ENCODE measurements around the gene WNT8A.
"Not testable (repeated sequence)": the region's sequence is repeated elsewhere in the genome, so short reads cannot be mapped to it uniquely, and the experiment has no call there.

The WNT8A gene

GRCh38 chr5:138083702-138084101, at the start of gene WNT8A:
WNT8A (plus strand) TSS chr5:138084033; CDS start chr5:138084128, 95 bp downstream.
- DNase-seq (ENCODE audit: low spot score in 2 of 2) (no peak), ATAC-seq (no peak)
- H3K4me1 Mint-ChIP-seq = no peaks in the 10 kb centered on the region
- no peak within 1 kb of the TSS for H3K4me3 Mint-ChIP-seq
- no peak within 1 kb of the TSS for H3K27ac Mint-ChIP-seq
- no peaks in the 10 kb centered on the region for H3K9me3 Mint-ChIP-seq
- no peaks in the 10 kb centered on the region for H3K36me3 Mint-ChIP-seq

- no peak overlapping the region for H3K27ac Mint-ChIP-seq
These were observed 48.0 kb upstream of the WNT8A start for GRCh38 chr5:138035605-138036537.

GRCh38 chr5:138037271-138037670, 46.6 kb upstream of the WNT8A start:
- Mint-ChIP-seq H3K4me1 (peaks cover 18% of the 10 kb centered on the region), H3K27ac (no peak overlapping the region), H3K4me3 (no peak overlapping the region), H3K9me3 (no peaks in the 10 kb centered on the region), H3K36me3 (peaks cover 9% of the 10 kb centered on the region)
- DNase-seq (ENCODE audit: low spot score in 2 of 2) (no peak), ATAC-seq (no peak)

More at GRCh38 chr5:138035605-138036537, 48.0 kb upstream of the WNT8A start:
- Mint-ChIP-seq H3K36me3 (peaks cover 22% of the 10 kb centered on the region), H3K4me1 (peaks cover 32% of the 10 kb centered on the region), H3K4me3 (no peak overlapping the region), H3K9me3 (no peaks in the 10 kb centered on the region)
- ATAC-seq (peak; percentile 79), DNase-seq (ENCODE audit: low spot score in 2 of 2) (peak; percentile 33 to 68)

- Mint-ChIP-seq H3K9me3 (no peaks in the 10 kb centered on the region), H3K4me3 (no peak overlapping the region), H3K27ac (peak overlapping the region; percentile 23), H3K36me3 (peaks cover under 1% of the 10 kb centered on the region), H3K4me1 (peaks cover 15% of the 10 kb centered on the region)
- ATAC-seq (no peak), DNase-seq (ENCODE audit: low spot score in 2 of 2) (no peak)
These were observed 45.8 kb upstream of the WNT8A start for GRCh38 chr5:138037907-138038633.

- Mint-ChIP-seq H3K4me3 (no peak overlapping the region), H3K9me3 (no peaks in the 10 kb centered on the region), H3K4me1 (peaks cover 8% of the 10 kb centered on the region), H3K36me3 (no peaks in the 10 kb centered on the region), H3K27ac (no peak overlapping the region)
- no peak for DNase-seq (ENCODE audit: low spot score in 2 of 2)
- ATAC-seq = no peak
These were observed 45.0 kb upstream of the WNT8A start for GRCh38 chr5:138038826-138039225.

- H3K9me3 Mint-ChIP-seq; ATAC-seq; H3K27ac Mint-ChIP-seq; H3K4me3 Mint-ChIP-seq; H3K36me3 Mint-ChIP-seq; H3K4me1 Mint-ChIP-seq; DNase-seq (ENCODE audit: low spot score in 2 of 2): not testable (repeated sequence)
These were observed 38.5 kb upstream of the WNT8A start for GRCh38 chr5:138045283-138045682.

GRCh38 chr5:138051441-138052296, 32.2 kb upstream of the WNT8A start:
- DNase-seq (ENCODE audit: low spot score in 2 of 2) (no peak), ATAC-seq (no peak)
- Mint-ChIP-seq H3K27ac (no peak overlapping the region), H3K9me3 (no peaks in the 10 kb centered on the region), H3K4me1 (no peaks in the 10 kb centered on the region), H3K4me3 (no peak overlapping the region), H3K36me3 (no peaks in the 10 kb centered on the region)

- ATAC-seq; H3K4me3 Mint-ChIP-seq; H3K36me3 Mint-ChIP-seq; H3K4me1 Mint-ChIP-seq; DNase-seq (ENCODE audit: low spot score in 2 of 2); H3K27ac Mint-ChIP-seq; H3K9me3 Mint-ChIP-seq: not testable (repeated sequence)
These were observed 31.1 kb upstream of the WNT8A start for GRCh38 chr5:138052718-138053117.

GRCh38 chr5:138053554-138053953, 30.3 kb upstream of the WNT8A start:
- ATAC-seq (no peak), DNase-seq (ENCODE audit: low spot score in 2 of 2) (no peak)
- no peak overlapping the region for H3K27ac Mint-ChIP-seq

GRCh38 chr5:138054206-138054605, 29.6 kb upstream of the WNT8A start:
- Mint-ChIP-seq H3K4me1 (no peaks in the 10 kb centered on the region), H3K36me3 (no peaks in the 10 kb centered on the region), H3K9me3 (no peaks in the 10 kb centered on the region), H3K27ac (no peak overlapping the region), H3K4me3 (no peak overlapping the region)
- DNase-seq (ENCODE audit: low spot score in 2 of 2) = no peak
- no peak for ATAC-seq

More at GRCh38 chr5:138053554-138053953, 30.3 kb upstream of the WNT8A start:
- no peak overlapping the region for H3K4me3 Mint-ChIP-seq
- H3K36me3 Mint-ChIP-seq = no peaks in the 10 kb centered on the region
- no peaks in the 10 kb centered on the region for H3K9me3 Mint-ChIP-seq
- no peaks in the 10 kb centered on the region for H3K4me1 Mint-ChIP-seq

- H3K27ac Mint-ChIP-seq = no peak overlapping the region
- no peaks in the 10 kb centered on the region for H3K9me3 Mint-ChIP-seq
- no peak for DNase-seq (ENCODE audit: low spot score in 2 of 2)
These were observed 28.8 kb upstream of the WNT8A start for GRCh38 chr5:138054847-138055558.

GRCh38 chr5:138064526-138064925, 19.3 kb upstream of the WNT8A start:
- Mint-ChIP-seq H3K4me3 (no peak overlapping the region), H3K4me1 (peaks cover 7% of the 10 kb centered on the region), H3K9me3 (no peaks in the 10 kb centered on the region), H3K36me3 (no peaks in the 10 kb centered on the region), H3K27ac (no peak overlapping the region)
- DNase-seq (ENCODE audit: low spot score in 2 of 2) = no peak
- ATAC-seq = no peak

More at GRCh38 chr5:138054847-138055558, 28.8 kb upstream of the WNT8A start:
- Mint-ChIP-seq H3K4me1 (no peaks in the 10 kb centered on the region), H3K36me3 (no peaks in the 10 kb centered on the region), H3K4me3 (no peak overlapping the region)
- ATAC-seq = no peak

- no peak overlapping the region for H3K4me3 Mint-ChIP-seq
- H3K4me1 Mint-ChIP-seq = peaks cover 7% of the 10 kb centered on the region
- ATAC-seq (peak; percentile 48), DNase-seq (ENCODE audit: low spot score in 2 of 2) (no peak)
- H3K9me3 Mint-ChIP-seq = no peaks in the 10 kb centered on the region
- no peaks in the 10 kb centered on the region for H3K36me3 Mint-ChIP-seq
- H3K27ac Mint-ChIP-seq = no peak overlapping the region
These were observed 18.7 kb upstream of the WNT8A start for GRCh38 chr5:138065102-138065501.

- Mint-ChIP-seq H3K9me3 (no peaks in the 10 kb centered on the region), H3K36me3 (no peaks in the 10 kb centered on the region), H3K27ac (no peak overlapping the region), H3K4me3 (no peak overlapping the region), H3K4me1 (peaks cover 12% of the 10 kb centered on the region)
- ATAC-seq (no peak), DNase-seq (ENCODE audit: low spot score in 2 of 2) (no peak)
These were observed 15.9 kb upstream of the WNT8A start for GRCh38 chr5:138067945-138068344.
